Activated CD4-positive, alpha-beta T cell treated with anti-CD3 and anti-CD28 coated beads, Interleukin-2, Interleukin-4, amounts not matched to agents 100 ng/mL and 50 ng/mL, durations not matched to agents 16 hours and 8 hours (primary cell): ENCODE results near the gene PITX2.

ENCODE experiments used
- DNase-seq: peaks from one replicate; pipeline ENCODE4 v3.0.0-alpha.2; 2020; ENCODE audit warnings: low spot score

The PITX2 gene

GRCh38 chr4:110622841-110623717, at the start of gene PITX2:
Gene PITX2 (minus strand): TSS chr4:110623077. CDS start chr4:110622460, 617 bp downstream.
- peak; percentile 69 for DNase-seq

DNA sequence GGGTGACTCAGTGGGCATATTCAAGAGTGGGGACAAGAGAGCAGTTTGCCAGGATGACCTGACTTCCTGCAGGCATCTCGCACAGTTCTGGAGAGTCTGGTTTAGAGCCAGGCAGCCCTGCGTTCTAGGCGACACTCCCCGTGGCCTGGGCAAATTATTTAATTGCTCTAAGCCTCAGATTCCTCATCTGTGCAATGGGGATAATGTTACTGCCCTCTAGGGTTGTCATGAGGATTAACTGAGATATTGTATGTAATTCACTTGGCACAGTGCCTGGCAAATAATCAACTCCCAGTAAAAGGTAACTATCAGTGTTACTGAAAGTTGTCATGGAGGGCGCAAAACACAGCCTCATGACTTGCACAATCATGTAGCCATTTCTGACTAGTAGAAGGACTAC, 48.8 kb upstream of the PITX2 start:
- DNase-seq, result no peak

DNA sequence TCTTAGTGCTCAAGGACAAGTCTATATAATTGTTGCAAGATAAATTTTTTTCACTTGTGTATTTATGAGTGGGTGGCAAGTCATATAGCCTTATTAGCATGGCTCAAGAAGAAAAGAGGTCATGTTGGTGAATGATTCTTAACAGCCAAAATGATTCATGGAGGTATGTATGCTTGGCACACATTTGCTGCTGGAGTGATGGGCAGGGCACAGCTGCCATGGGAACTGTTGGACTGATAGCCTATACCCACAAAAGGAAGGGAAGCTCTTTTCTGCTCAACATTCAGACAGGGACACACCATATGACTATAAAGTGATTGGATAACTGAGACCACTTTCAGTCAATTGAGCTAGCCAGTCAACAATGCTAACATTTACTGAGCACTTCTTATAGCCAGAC, 46.8 kb upstream of the PITX2 start:
- DNase-seq, result no peak

DNA sequence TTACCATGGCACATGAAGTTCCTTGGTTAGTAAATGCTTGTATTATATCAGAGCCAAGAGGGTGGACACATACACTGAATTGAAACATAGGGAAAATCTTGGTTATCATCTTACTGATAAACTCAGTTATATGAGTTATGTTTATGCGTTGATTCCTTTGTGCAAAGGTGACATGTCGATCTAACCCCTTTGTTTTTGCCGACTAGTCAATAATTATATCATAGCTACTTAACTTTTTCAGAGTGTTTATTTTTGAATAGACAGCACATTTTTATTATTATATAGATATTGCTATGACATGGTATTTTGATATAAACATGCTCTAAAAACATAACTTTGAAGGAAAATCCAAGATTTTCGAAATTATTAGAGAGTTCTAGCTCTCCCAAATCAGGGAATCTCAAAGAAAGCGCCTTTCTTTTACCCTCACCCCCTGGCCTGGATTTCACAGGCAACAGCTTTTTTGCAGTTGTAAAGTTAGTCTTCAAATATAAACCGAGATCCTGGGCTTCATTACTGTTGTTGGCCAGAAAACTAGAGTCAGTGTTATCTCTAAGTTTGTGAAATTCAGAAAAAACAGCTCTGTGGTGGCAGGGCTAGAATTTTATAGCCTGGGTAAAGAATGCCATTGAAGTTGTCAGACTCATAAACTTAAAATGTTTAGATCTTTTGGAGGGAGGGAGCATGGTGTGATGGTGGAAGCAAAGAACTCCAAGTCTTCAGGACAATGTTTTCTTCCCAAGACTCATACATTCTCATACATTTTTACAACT, 45.8 kb upstream of the PITX2 start:
- no peak for DNase-seq

DNA sequence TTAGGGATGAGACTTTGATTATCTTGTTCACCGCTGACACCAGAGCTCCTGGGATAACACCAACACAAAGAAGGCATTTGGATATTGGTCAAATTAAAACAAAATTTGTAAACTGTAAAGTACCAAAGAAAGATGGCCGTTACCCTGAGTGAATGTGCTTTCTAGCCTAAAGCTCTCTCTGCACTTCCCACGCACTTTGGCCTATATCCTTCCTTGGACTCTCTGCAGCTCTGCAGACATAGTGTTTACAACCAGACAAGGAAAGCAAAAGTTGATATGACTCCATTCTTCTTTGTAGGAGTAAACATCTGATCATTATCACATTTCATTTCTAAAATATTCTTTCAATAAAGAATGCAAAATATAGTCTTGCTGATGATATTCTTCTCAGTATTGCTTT, 44.8 kb upstream of the PITX2 start:
- no peak for DNase-seq

- no peak for DNase-seq
These were observed 43.2 kb upstream of the PITX2 start for GRCh38 chr4:110666030-110666429.

DNA sequence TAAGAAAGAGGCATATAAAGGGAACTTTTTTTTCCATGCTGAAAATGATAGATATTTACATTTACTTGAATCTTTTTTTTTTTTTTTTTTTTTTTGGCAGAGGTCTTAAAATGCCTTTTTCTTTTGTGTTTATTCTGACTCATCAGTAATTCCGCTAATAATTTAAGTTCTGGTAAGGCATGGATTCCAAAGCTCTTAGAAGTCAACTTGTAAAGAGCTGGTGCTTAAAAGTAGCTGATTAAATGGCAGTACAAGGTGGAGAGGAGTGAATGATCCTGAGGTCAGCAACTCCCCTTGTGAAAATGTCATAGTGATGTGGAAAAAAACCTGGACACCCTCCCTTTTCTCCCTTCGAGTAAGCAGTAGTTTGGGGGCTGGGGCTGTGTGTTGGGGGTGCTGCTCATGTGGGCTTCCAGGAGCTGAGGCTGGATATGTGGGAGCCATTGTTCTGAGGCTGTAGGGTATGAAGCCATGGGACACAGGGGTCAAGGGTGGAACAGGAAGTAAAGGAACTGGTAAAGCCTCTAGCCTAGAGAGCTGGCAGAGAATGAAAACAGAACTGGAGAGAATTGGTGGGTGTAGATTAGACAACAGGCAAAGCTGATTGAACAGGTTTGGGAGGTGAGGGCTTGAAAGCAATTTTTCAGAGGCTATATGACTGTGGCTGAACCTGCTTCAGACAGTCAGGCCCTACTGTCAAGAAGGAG, 41.0 kb upstream of the PITX2 start:
- no peak for DNase-seq

DNA sequence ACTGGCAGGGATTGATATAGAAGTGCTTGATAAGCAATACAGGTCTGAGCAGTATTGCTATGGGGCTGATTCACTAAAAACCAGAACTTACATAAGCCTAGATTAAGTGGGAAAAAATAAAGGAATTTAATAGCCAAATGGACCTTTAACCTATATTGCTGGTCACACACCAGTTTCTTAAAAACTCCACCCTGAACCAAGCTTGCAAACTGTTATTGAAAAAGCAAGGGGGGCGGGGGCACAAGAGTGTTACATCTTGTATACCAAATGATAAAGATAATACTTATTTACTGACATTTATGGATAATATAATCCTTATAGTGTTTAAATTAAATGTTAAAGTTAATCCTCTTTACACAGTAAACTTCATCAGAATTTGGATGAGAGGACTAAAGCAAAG, 40.3 kb upstream of the PITX2 start:
- no peak for DNase-seq

DNA sequence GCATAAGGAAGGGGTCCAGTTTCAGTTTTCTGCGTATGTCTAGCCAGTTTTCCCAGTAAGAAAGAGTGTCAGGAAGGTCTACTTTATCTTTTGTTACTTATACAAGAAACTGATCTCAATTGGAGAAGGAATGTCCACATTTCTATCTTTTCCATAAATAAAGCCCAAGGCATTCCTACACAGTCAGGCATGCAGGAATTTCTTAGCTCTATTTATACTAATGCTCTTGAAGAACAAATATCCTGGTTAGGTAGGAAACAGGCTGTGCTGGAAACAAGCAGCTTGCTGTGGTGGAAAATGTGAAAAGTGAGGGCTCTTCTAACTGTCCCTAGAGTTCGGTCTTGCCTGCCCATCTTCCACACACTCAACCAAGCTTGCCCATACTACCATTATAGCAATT, 37.9 kb upstream of the PITX2 start:
- no peak for DNase-seq

- DNase-seq, result no peak
These were observed 31.4 kb upstream of the PITX2 start for GRCh38 chr4:110654254-110654635.

GRCh38 chr4:110653321-110654253, 30.7 kb upstream of the PITX2 start:
- no peak for DNase-seq

DNA sequence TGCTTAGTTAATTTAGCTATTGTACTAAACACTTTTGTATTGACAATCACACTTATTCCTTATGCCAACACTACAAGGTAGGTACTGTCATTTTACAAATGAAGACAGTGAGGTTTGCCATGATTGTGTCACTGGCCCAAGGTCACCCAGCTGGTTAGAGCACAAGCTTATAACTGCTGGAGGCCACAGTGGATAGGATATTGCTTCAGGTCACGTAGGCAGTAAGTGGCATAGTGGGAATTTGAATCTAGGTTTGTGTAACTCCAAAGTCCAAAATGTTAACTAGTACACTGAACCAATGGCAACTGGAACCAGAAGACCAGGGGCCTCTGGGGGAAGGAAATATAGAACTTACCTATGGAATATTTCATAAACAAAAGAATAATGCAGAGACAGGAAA, 21.1 kb upstream of the PITX2 start:
- no peak for DNase-seq

DNA sequence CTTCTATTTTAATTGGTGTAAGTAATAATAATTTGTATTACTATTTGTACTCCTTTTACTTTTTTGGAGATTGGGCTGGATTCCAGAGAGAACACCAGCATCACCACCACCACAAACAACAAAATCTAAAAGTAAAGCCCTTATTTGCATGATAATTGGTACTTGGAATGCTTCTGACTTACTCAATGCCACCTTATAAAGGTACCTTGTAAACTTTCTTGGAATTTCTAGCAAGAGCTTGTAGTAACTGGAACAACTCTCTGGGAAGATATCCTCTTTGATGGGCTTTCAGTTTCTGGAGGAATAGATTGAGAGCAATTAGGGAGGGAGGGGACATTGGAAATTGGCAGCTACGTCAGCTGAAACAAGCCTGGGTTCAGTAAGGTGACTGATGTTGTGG, 20.2 kb upstream of the PITX2 start:
- no peak for DNase-seq

DNA sequence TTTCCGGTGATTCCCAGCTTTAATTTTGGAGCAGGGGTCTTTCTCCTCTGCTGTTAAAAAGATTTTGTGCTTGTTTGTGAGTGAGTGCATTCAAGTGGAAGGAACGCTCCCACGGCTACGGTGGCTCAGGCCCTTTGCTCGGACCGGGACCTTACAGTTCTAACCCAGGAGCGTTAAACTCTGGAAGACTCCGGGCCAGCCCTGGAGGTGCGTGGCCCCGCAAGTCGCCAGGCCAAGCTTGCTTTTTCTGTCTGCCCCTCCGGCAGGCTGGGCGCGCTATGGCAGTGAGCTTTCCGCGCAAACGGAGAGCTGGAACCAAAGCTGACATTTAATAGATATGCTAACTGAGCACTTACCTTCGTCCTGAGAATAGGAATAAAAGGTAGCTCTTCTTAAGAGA, 18.3 kb upstream of the PITX2 start:
- DNase-seq, result no peak

DNA sequence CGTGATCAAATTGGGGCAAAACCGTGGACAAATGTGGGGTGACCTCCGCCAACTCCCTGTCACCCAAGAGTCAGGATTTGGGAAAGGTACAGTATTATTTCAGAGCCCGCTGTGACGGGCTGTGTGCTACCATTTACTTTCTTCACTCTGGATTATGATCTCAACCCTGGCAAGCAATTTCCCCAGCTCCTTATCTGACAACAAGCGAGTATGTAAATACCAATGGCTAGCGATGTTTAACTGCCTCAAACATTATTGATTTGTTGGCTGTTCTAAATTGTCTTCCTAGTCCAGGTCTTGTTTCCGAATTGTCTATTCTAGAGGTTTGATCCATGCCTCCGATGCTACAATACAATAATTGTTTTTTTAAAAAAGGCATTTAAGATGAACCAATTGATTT, 17.7 kb upstream of the PITX2 start:
- no peak for DNase-seq

GRCh38 chr4:110639207-110640090, 16.6 kb upstream of the PITX2 start:
- DNase-seq, result no peak

- DNase-seq, result no peak
These were observed 15.3 kb upstream of the PITX2 start for GRCh38 chr4:110638089-110638746.

- DNase-seq, result no peak
These were observed 14.7 kb upstream of the PITX2 start for GRCh38 chr4:110637408-110638088.

DNA sequence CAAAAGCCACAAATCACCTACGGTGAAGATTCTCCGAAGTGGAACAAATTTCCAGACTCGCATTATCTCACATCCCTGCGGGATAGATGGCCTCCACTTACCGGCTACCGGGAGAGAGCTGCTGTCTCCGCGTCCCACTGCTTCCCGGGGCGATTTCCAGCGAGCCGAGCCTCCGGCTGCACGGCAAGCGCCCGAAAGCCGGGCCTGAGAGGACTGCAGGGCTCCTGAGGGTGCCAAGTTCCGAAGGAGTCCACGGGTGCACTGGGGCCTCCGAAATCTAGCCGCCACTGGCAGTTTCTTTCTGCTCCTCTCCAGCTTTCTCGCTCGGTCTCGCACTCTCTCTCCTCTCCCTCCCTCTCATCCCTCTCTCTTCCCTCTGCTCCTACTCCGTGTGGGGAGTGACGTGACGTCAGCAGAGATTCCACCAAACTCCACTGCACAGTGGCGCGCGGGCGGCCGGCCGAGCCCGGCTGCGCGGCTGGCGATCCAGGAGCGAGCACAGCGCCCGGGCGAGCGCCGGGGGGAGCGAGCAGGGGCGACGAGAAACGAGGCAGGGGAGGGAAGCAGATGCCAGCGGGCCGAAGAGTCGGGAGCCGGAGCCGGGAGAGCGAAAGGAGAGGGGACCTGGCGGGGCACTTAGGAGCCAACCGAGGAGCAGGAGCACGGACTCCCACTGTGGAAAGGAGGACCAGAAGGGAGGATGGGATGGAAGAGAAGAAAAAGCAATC, 14.0 kb upstream of the PITX2 start:
- no peak for DNase-seq
